Left lobe of liver (tissue), 2 donors: ENCODE measurements around the gene TBC1D9. TPM values are rescaled to one million over a fixed set of nuclear protein-coding genes. Genes with fewer than 3 reads are reported as not detected.

Experiments
- ATAC-seq: fragments of 200-7000 bp; cut with Tn5 transposase; one replicate; pipeline ENCODE4 v1.9.1; 2020; ENCODE audit warnings: mild to moderate bottlenecking, moderate library complexity
- DNase-seq: peaks from one replicate; pipeline ENCODE4 v3.0.0-alpha.2; 2020; ENCODE audit warnings: low spot score
- total RNA-seq: library from RNA; stranded (reverse); gene quantifications from one replicate; pipeline ENCODE4 v1.2.1, GENCODE V29; 2021
- donor health status: DM: no; HTN: no; CAD: no; lungs with moderate emphysema.
- donor health status: DM: no; HTN: yes; CAD: no.

Gene TBC1D9
- total RNA-seq, 1 donor from 2014 or later, result 7.5 TPM

DNA sequence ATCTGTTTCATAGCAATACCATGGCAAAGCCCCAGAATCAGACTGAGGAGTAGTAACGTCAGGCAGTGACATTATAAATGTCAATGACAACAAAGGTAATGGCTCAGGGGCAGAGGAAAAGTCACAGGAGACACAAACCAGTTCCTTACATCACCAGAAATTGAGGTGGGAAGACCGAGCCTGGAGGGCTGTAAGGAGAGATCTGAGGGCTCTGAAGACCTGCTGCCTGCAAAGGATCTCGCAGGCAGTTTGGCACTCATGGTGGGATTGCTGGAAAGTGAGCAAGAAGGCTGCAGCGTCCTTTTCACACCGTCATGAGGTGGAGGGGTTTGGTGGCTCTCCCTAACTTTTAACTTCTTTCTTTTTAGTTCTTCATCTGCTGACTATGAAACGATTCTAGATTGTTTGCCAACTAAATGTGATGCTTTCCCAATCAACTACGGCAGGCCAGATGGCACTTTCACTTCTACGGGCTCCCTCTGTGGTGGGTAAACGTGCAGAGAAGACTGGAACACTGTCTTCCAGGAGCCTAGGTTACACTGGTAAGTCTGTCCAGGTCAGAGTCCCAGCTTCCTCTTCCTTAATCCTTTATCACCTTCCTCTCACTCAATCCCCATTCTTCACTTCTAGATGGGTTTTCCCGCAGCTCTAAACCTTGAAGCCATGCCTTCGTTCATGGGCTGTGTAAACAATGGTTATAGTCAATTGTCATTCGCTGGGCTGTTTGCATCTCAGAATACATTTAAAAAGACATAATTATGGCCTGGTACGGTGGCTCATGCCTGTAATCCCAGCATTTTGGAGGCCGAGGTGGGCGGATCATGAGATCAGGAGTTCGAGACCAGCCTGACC is 58.2 kb downstream of the TBC1D9 start:
- ATAC-seq, result peak; percentile 61

DNA sequence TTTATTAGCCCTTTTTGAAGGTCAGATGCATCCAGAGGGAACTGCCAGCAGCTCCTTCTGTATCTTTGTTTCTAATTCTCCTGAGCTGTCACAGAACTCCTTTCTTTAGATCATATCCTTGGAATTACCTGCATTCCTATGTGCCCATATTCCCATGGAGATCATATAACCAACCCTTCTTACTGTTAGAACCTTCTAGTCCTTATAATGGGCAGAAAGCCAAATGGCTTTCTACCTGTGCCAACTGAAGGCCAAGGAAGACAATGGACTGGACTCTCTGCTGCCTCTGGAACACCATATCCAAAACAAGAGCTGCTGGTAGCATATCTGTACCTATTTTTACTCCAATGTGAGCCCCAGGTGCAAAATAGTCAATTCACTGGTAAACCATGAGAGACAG is 60.7 kb downstream of the TBC1D9 start:
- no peak for ATAC-seq
- DNase-seq, result no peak

More for the DNA sequence above, 58.2 kb downstream of the TBC1D9 start:
- DNase-seq, result no peak

DNA sequence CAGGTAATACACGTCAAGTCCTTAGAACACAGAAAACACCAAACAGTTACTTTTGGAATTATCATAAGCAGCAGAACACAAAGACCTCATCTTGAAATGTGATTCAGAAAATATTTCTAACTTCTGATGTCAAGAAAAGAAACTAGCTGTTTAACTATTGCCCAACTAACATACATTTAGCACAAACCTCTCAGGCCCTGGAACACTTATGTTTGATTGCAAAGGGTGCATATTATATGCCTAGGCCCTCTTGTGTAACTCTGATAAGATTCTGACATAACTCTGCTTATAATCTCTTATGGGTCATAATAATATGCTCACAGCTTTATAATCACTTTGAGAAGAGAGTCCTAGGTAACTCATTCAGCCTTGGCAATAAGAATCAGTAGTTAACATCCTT is 62.6 kb downstream of the TBC1D9 start:
- DNase-seq (no peak), ATAC-seq (no peak)

DNA sequence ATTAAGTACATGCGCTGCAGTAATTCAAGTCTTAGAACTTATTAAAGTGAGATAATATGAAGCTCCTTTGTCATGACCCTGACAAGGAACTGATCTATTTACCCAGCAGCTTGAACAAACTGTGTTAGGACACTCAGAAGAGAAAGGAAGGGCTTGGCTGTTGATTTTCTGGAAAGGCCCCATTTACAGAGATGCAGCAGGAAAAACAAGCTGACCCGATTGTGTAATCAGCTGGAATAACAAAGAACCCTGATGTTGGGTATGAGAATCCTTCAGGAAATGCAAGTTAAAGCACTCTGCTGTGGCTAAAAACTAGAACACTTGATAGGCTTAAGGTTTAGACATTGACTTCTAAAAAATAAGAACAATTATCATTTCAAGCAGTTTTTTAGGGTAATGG is 64.8 kb downstream of the TBC1D9 start:
- DNase-seq (no peak), ATAC-seq (peak; percentile 55)

DNA sequence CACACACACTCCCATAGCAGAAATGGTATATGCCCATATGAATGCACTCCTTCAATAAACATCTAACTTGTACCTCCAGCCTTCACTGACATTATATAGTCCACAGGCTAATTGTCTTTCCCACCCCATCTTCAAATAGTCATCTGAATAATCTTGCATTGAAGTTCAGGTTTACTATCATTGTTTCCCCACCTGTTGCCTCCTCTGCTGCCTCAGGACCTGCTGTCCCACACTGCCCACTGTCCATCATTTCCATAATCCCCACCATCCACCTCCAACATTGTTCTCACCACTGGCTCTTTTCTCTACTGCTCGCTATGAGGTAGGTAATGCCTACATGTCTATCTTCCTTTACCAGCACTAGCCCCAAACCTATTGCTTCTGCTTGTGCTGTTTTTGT is 66.1 kb downstream of the TBC1D9 start:
- ATAC-seq, result no peak
- DNase-seq, result no peak

DNA sequence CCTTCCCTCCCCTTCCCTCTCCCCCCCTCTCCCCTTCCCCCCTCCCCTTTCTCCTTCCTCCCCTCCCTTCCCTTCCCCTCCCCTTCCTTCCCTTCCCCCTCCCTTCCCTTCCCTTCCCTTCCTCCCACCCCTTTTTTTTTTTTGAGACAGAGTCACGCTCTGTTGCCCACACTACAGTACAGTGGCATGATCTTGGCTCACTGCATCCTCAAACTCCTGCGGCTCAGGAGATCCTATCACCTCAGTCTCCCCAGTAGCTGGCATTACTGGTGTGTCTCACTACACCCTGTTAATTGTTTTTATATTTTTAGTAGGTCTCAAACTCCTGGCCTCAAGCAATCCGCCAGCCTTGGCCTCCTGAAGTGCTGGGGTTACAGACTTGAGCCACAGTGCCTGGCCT is 66.6 kb downstream of the TBC1D9 start:
- ATAC-seq (no peak), DNase-seq (no peak)

DNA sequence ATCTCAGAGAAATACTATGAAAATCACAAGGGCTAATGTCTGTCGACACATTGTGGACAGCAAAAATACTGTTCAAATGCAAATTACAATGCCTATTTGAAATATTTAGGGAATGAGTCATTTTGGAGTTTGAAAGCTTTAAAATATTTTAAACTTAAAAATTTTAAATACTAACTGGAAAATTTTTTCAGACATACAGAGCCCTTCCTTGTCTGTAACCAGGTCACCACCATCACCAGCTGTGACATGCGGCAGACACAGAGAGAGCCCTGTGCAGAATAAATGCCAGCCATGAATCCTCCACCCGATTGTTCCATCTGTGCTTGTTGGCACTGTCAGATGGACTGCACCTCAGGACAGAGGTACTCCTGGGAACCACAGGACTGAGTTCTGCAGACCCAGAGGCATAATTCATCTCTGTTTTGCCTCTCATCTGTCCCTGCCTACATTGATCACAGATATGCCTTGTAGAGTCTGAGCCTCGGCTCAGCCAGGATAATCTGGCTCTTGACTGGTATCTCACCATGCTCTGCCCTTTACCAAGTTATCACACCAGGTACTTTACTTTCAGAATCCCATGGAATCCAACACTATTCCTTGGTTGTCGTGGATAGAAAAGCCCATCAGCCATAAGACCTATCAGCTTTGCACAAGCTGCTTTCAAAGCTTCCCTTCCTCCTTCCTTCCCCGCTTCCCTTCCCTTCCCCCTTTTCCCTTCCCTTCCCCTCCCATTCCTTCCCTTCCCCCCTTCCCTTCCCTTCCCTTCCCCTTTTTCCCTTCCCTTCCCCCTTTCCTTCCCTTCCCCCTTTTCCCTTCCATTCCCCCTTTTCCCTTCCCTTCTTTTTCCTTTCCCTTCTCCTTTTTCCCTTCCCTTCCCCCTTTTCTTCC is 67.2 kb downstream of the TBC1D9 start:
- ATAC-seq (no peak), DNase-seq (no peak)

DNA sequence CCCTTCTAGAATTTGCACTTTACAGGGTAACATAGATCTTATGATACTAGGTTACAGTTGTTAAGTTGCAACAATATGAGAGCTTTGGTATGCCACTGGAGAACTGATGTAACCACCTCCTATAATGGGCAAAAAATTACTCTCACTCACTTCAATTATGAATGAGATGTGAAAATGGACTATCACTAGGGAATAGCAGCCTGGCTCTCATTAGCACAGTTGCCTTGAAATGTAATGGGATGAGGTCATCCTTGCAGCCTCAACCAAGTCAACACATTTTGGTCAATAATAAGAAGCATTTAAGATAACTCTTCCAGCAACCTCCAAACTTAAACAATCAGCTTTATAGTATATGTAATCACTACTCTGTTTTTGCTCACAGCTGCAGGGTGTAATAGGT is 69.4 kb downstream of the TBC1D9 start:
- no peak for ATAC-seq
- no peak for DNase-seq

DNA sequence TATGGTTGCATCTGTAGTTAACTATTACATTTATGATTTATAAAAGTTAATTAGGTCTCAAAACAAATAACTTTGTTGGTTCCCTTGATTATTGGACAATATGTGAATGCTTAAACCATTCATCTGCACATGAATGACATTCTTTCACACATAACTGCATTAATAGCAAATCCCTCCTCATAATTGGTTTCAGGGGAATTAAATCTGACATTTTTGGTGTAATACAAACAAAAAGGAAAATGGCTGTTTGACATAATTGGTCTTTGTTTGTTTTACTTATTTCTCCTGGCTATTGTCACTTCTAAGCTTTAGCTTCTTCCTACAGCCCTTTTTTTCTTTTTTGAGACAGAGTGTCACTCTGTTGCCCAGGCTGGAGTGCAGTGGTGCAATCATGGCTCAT is 71.9 kb downstream of the TBC1D9 start:
- no peak for DNase-seq
- no peak for ATAC-seq

DNA sequence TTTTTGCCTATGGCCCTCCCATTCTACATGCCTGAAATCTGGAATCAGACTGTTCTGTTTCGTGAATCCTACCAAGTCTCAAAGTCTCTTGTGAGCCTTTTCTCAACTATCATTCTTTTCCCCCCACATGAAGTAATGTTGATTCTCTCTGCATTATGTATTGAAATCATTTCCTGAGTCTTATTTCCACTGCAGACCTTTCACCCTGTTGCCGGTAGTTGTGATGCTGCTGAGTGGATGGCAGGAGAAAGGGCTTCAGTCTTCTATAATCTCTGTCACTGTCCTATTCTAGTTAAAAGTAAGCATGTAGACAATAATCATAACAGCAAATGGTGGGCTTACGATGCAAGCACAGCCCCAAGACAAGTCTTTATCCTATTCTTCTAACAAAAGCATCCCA is 75.0 kb downstream of the TBC1D9 start:
- ATAC-seq (no peak), DNase-seq (no peak)

DNA sequence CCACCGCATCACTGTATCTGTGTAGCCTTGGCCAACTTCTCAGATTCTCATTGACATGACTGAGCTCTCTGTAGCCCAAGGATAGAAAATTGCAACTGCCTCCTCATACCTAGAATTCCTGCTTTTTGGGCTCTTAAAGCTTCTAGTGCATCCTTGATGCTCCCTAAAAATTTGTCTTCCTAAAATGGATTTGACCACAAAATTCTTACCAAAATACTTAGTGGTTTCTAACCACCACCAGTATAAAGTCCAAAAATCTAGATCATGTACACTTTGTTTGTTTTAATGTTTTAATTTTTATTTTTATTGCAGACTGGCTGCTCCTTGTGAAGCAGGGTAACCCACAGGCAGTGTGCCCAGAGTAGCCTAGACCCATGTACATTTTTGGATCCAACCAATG is 75.5 kb downstream of the TBC1D9 start:
- ATAC-seq (no peak), DNase-seq (no peak)

DNA sequence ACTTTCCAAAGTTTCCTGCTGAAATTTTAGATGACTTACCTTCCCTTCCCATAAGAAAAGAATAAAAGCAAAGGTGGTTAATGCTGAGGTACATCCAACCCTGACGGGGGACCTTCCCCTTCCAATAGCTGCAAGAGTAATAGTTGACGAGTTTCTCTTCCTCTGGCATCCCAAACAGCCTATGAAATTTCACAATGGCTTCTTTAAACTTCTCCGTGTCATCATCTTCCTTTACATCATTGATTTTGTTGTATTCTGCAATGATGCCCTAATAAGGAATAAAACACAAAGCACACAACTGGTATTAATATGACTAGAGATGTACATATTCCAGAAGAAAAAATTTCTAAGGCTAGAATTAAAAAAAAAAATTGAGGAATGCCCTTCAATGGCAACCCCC is 76.6 kb downstream of the TBC1D9 start:
- ATAC-seq, result no peak
- no peak for DNase-seq

DNA sequence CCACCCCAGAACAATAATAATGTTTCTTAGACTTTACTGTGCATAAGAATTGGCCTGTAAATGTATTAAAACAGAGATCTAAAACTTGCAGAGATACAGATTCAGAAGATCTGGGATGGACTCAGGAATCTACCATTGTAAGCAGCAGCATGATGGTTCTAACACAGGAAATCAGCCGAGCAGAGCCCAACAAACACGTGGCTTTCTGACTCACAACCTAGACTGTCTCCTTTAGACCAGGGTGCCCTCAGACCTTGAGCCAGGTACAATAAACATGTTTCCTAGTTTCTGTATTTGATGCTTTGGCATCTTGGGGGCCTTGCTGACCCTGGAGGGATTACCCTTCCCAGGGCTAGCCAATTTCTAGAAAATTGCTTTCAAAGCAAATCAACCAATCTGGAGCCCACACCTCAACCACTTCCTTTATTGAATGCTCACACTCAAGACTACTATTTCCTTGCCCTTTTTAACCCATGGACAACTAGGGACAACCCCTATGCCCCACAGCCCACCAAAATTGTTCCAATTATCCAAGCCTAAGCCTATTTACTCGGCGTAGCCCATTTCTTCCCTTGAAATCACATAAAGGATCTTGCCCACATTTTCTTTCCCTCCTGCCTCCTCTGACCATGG is 80.5 kb downstream of the TBC1D9 start:
- DNase-seq, result no peak
- no peak for ATAC-seq

DNA sequence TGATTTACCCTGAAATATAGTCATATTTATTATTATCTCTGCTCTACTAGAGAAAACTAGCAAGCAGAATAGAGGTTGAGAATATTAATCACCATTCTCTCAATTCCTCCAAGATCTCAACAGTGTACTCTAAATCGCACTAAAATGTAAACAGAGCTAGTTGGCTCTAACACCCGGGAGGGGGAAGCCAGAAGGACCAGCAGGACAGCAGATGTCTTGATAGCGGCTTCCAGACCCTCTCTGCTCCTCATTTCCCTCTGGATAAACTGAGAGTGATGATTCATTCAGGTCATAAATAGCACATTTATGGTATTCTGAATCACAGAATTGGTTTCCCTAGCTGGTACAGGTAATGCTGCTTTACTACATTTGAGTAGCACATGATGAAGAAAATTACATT is 82.5 kb downstream of the TBC1D9 start:
- no peak for DNase-seq
- ATAC-seq, result no peak

DNA sequence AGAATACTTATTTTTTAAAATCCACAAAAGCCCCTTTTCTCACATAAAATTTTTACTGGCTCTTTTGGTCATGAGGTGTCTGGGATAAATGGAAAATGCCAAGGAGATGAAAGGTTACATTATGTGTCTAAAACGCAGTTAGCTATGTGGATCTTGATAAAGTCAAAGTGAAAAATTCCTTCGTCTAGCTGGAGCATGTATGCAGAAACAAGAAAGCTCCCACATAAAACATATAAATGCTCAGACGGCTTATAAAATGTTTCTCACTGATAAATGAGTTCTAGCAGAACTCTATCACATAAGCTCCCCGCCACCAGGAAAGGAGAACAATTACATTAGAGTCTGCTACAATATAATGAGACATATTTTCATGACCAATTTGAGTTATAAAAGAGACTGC is 83.8 kb downstream of the TBC1D9 start:
- DNase-seq, result no peak

DNA sequence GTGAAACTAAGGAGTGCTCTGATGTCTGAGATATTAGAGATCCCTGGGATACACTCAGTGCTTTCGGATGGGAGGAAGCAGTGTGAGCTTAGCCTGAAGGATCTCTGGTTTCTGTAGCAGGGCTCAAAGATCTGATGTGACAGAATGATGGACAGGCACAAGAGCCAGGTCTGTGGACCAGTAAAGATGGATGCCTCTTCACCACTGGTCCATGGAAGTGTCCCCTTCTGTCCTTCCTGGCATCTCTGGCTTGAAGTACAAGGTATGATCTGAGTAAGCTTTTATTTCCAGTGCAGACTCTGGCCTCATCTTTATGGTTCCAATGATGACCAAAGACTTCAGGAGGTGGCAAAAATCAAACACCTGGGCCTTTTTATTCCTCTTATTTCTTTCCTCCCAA is 88.1 kb downstream of the TBC1D9 start:
- no peak for DNase-seq
- ATAC-seq, result no peak

More for the DNA sequence above, 83.8 kb downstream of the TBC1D9 start:
- ATAC-seq, result no peak

DNA sequence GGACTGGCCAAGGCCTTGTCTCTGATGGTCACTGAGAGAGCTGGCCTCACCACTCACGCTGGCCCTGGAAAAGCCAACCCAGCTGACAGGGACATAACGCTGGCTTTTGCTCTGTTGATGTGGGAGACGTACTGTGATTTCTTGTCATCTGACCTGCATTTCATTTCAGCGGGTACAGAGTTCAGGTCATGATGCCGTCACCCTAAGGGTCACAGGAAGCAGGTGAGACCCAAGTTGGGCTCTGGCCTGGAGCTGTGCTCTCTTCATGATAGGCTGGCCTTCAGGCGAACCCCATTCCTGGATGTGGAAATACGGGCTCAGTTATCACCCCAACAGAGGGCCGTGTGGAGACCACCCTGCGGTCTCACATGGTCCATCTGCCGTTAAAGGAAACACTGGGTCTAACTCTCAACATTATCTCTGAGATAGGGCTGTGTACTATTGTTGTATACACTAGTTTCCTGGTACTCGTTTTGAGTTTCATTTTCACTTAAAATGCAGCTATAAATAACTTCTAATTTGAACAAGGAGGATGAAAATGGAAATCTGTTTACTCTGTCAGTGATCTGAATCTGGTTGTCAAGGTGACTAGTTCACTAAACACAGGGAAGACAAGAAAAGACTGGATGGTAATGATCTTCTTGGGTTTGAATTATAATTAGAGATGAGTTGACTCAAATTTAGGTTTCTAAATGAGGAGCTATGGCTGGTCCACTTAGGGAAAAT is 89.1 kb downstream of the TBC1D9 start:
- ATAC-seq (peak; percentile 76), DNase-seq (peak; percentile 49)

DNA sequence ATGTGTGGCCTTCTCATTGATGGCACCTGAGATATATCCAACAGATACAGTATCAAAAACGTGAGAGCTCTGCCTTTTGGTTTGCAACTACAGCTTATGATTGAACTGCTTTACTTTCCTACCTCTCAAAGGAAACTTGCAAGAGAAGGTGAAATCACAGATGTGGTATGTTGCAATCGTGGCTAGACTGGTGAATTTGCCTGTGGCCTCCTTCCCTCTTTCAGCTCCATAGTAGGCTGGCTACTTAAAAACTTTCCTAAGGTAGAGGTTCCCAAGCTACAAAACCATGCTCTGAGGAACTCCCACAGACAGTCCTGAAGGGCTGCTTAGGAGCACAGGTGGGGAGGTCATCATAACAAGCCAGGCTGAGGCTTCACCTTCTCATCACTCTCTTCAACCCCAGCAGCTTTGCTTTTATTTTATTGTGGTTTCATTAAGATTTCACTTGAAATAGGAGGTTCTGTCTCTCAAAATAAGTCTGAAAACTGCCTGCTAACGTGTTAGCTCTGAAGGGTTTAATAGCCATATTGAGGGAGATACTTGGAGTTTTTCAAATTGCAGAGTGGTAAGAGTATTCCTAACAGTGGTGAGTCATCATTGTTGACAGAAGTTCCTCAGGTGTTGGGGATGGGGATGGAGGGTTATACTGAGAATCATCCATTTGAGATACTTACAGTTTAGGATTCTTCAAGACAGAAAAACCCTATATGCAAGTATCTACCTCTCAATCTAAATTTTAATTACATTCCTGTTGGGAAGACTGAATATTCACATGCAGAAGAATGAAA is 93.9 kb downstream of the TBC1D9 start:
- ATAC-seq, result no peak
- DNase-seq, result no peak

DNA sequence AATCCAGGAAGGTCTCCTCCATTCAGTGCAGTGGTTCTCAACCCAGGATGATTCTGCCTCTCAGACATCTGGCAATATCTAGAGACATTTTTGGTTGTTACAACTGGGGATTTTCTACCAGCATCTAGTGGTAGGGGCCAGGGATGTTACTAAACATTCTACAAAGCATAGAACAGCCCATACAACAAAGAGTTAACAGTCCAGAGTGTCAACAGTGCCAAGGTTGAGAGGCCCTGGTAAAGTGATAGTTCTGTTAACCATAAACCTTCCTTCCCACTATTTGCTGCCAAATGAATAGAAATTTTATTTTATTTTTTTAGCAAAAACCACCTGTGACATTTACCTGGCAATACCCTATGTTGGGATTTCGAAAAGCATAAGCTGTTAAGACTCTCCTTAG is 94.6 kb downstream of the TBC1D9 start:
- DNase-seq (no peak), ATAC-seq (no peak)
